GM12878 (cell line): ENCODE results near the gene SEMA5B. TPM values are rescaled to one million over a fixed set of nuclear protein-coding genes. Genes with fewer than 3 reads are reported as not detected.

ENCODE experiments used
- ATAC-seq: fragments of 200-7000 bp; cut with Tn5 transposase; 3 replicates; pipeline ENCODE4 v1.9.1; 2020; ENCODE audit warnings: mild to moderate bottlenecking, moderate library complexity
- BruUV-seq: library from RNA; stranded (reverse); fragments of 400-500 nt; replicated peaks from 2 replicates; lab custom pipeline; 2021; lab: Mats Ljungman, UMichigan
- CTCF ChIA-PET: fragments of 300-600 bp; sonication (Branson Sonifier 250); formaldehyde crosslinking; extraction: SDS; loops from one replicate; lab custom pipeline; 2021; ENCODE audit warnings: inconsistent platforms; lab: Yijun Ruan, JAX
- POLR2A ChIA-PET: fragments of 350-600 bp; formaldehyde crosslinking; extraction: SDS; loops from one replicate; lab custom pipeline; 2021; ENCODE audit warnings: inconsistent platforms; lab: Charles Lee
- RAD21 ChIA-PET: fragments of 300-600 bp; sonication (Branson Sonifier 250); formaldehyde crosslinking; loops from one replicate; lab custom pipeline; 2023; ENCODE audit warnings: antibody characterized with exemption; ENCODE audit not compliant: unreplicated experiment; lab: Charles Lee
- SMC1A ChIA-PET: fragments of 300-600 bp; sonication (Branson Sonifier 250); formaldehyde crosslinking; loops from one replicate; lab custom pipeline; 2023; ENCODE audit not compliant: unreplicated experiment, uncharacterized antibody; lab: Charles Lee
- DNase-seq: peaks from one replicate; pipeline ENCODE4 v3.0.0-alpha.2; 2011; ENCODE audit warnings: low read depth, low spot score
- FAIRE-seq: peaks from 3 replicates; lab custom pipeline; 2011; peaks lifted over from hg19 to GRCh38; lab: Jason Lieb, UNC
- H2AFZ ChIP-seq: 2 replicates; pipeline ENCODE4 v1.6.0; 2011; ENCODE audit warnings: low read depth, low read length, control low read depth; ENCODE audit not compliant: control insufficient read depth
- H3K27ac ChIP-seq: 2 replicates; pipeline ENCODE4 v1.5.1; 2011; ENCODE audit warnings: control low read depth; ENCODE audit not compliant: control insufficient read depth, insufficient read depth
- H3K27me3 ChIP-seq, 2 experiments: replicated peaks in 1 of 2; 2 replicates each; pipeline versions ENCODE4 v1.6.0 to v1.6.1; 2011; ENCODE audit warnings: low read length in 1 of 2; ENCODE audit not compliant: control insufficient read depth in 2 of 2, insufficient read depth in 2 of 2
- H3K36me3 ChIP-seq, 2 experiments: 2 replicates each; pipeline ENCODE4 v1.5.1; 2011; ENCODE audit warnings: low read length in 1 of 2; ENCODE audit not compliant: control insufficient read depth in 2 of 2, insufficient read depth in 2 of 2
- H3K4me1 ChIP-seq: 2 replicates; pipeline ENCODE4 v1.6.1; 2011; ENCODE audit warnings: mild to moderate bottlenecking, low read length, moderate library complexity, mixed read lengths; ENCODE audit not compliant: control insufficient read depth, insufficient read depth
- H3K4me2 ChIP-seq: 2 replicates; pipeline ENCODE4 v1.6.0; 2011; ENCODE audit warnings: control low read depth; ENCODE audit not compliant: control insufficient read depth, insufficient read depth
- H3K4me3 ChIP-seq: fragments of 200-600 bp; sonication (generic); 2 replicates; pipeline ENCODE4 v1.5.1; 2016
- H3K79me2 ChIP-seq: 2 replicates; pipeline ENCODE4 v1.6.0; 2011; ENCODE audit warnings: low read length; ENCODE audit not compliant: control insufficient read depth, insufficient read depth
- H3K9ac ChIP-seq: 2 replicates; pipeline ENCODE4 v1.8.0; 2011; ENCODE audit warnings: low read length, control low read depth, mixed read lengths; ENCODE audit not compliant: control insufficient read depth, insufficient read depth
- H3K9me3 ChIP-seq: replicated peaks from 3 replicates; pipeline ENCODE4 v1.5.1; 2011; ENCODE audit warnings: mild to moderate bottlenecking, low read length; ENCODE audit not compliant: control insufficient read depth, insufficient read depth
- H4K20me1 ChIP-seq: 2 replicates; pipeline ENCODE4 v1.6.0; 2011; ENCODE audit not compliant: control insufficient read depth, insufficient read depth
- BCL11A ChIP-seq: IDR thresholded peaks from 2 replicates; pipeline ENCODE4 v1.6.1; 2011; ENCODE audit warnings: low read depth, low read length
- BHLHE40 ChIP-seq, 2 experiments: fragments of 450-650 bp in 1 of 2; IDR thresholded peaks; 2 replicates each; pipeline ENCODE4 v1.6.1; 2011 to 2017; ENCODE audit warnings: low read depth in 2 of 2, borderline replicate concordance in 1 of 2, improper control_type of control experiment in 1 of 2, low read length in 1 of 2, mild to moderate bottlenecking in 1 of 2
- CEBPB ChIP-seq, 2 experiments: fragments of 150-350 bp in 1 of 2; IDR thresholded peaks; 2 replicates each; pipeline ENCODE4 v1.6.1; 2012 to 2014; ENCODE audit warnings: low read depth in 2 of 2, low read length in 2 of 2, borderline replicate concordance in 1 of 2, inconsistent platforms in 1 of 2
- HCFC1 ChIP-seq: fragments of 150-350 bp; IDR thresholded peaks from 2 replicates; pipeline ENCODE4 v1.6.1; 2014; ENCODE audit warnings: low read length
- IRF4 ChIP-seq: IDR thresholded peaks from 2 replicates; pipeline ENCODE4 v1.6.1; 2011; ENCODE audit warnings: low read depth, low read length
- JUND ChIP-seq: IDR thresholded peaks from 2 replicates; pipeline ENCODE4 v1.6.1; 2012; ENCODE audit warnings: low read depth, mild to moderate bottlenecking, low read length, improper control_type of control experiment, moderate library complexity
- KLF5 ChIP-seq: fragments of 450-650 bp; IDR thresholded peaks from 2 replicates; pipeline ENCODE4 v1.6.1; 2014; ENCODE audit warnings: mild to moderate bottlenecking; ENCODE audit not compliant: partially characterized antibody
- MEF2A ChIP-seq: IDR thresholded peaks from 2 replicates; pipeline ENCODE4 v1.6.1; 2011; ENCODE audit warnings: low read depth, mild to moderate bottlenecking, low read length, moderate library complexity; ENCODE audit not compliant: insufficient read depth
- MYB ChIP-seq: fragments of 150-350 bp; IDR thresholded peaks from 2 replicates; pipeline ENCODE4 v1.6.1; 2014; ENCODE audit warnings: mild to moderate bottlenecking, low read depth, low read length, borderline replicate concordance
- PBX3 ChIP-seq: IDR thresholded peaks from 2 replicates; pipeline ENCODE4 v1.6.1; 2011; ENCODE audit warnings: mild to moderate bottlenecking, low read depth, low read length, moderate library complexity; ENCODE audit not compliant: insufficient replicate concordance
- POLR2AphosphoS5 ChIP-seq: IDR thresholded peaks from 2 replicates; pipeline ENCODE4 v1.6.1; 2011; ENCODE audit warnings: mild to moderate bottlenecking, low read length, inconsistent platforms
- SP1 ChIP-seq: IDR thresholded peaks from one replicate; pipeline ENCODE4 v1.6.1; 2011; ENCODE audit warnings: low read depth, low read length
- ZBTB11 ChIP-seq: fragments of 450-650 bp; formaldehyde crosslinking; IDR thresholded peaks from 2 replicates; pipeline ENCODE4 v1.5.0; 2022; ENCODE audit warnings: mild to moderate bottlenecking, missing genetic modification characterization
- WGBS: methylation state at CpG from one replicate; pipeline ENCODE4 v1.1.6; 2016; ENCODE audit warnings: low lambda C conversion rate; ENCODE audit not compliant: insufficient replicate concordance, insufficient coverage; ENCODE audit errors: missing lambda C conversion rate; 5-methylcytosine and 5-hydroxymethylcytosine counted together
- in situ Hi-C: fragments of 300-500 bp; cut with MboI; formaldehyde crosslinking; loops from 9 replicates; pipeline ENCODE4 v1.14.3; 2018; ENCODE audit warnings: mixed read lengths
- intact Hi-C: fragments of 100-400 bp; cut with micrococcal nuclease; formaldehyde crosslinking; loops from one replicate; pipeline ENCODE4 v1.14.2; 2022; ENCODE audit not compliant: unreplicated experiment
- polyA plus RNA-seq, 11 experiments: library from polyadenylated mRNA; depleted of rRNA in 4 of 11; unstranded in 6 of 11; stranded (reverse) in 5 of 11; fragments of >200 nt; fragmentation: Nextera tagmentation in 4 of 11; fragmentation: Illumina TruSeq in 1 of 11; extraction: Ambion mirVana in 4 of 11; extraction: Trizol in 1 of 11; gene quantifications; 1 replicate in 1 of 11; 2 replicates in 10 of 11; pipeline versions ENCODE4 v1.2.1 to v1.2.3, GENCODE V29; 2011 to 2016; ENCODE audit warnings: inconsistent platforms in 2 of 11, missing spikeins in 2 of 11, low read depth in 1 of 11
- total RNA-seq, 4 experiments: library from RNA; depleted of rRNA in 3 of 4; stranded (reverse); fragments of >200 nt in 3 of 4; fragmentation: Illumina TruSeq in 1 of 4; extraction: Trizol in 1 of 4; gene quantifications; 2 replicates each; pipeline versions ENCODE4 v1.2.1 to v1.2.3, GENCODE V29; 2013 to 2021

Gene SEMA5B
- total and polyA plus RNA-seq, 10 of the 15 experiments (the other 5 are each of a cell fraction or from before 2014, with no cell fraction given): 0.05 TPM; not detected in 9

GRCh38 chr3:122927726-122928125 lies 99.8 kb downstream of the SEMA5B start:
- Histone ChIP-seq H3K4me1 (no peaks in the 10 kb centered on the region), H3K4me2 (no peak overlapping the region), H3K9me3 (no peaks in the 10 kb centered on the region), H4K20me1 (no peaks in the 10 kb centered on the region), H3K36me3 (no peaks in the 10 kb centered on the region), H3K9ac (no peak overlapping the region)
- no TSS peak for BruUV-seq
- intact Hi-C loops: no loop called here
- DNase-seq: no peak
- FAIRE-seq: no peak
- WGBS: 57% methylated on average over 10 of the region's 10 CpGs
- TF ChIP-seq BHLHE40 (IDR thresholded peaks at IDR 0.05; ENCODE audit: borderline replicate concordance in 1 of 2, low read depth in 2 of 2, low read length in 1 of 2) (no peak), CEBPB (IDR thresholded peaks at IDR 0.05; ENCODE audit: borderline replicate concordance in 1 of 2, low read depth in 2 of 2, low read length in 2 of 2) (no peak), IRF4 (no peak), MYB (no peak)
- TF ChIP-seq, all 136 proteins: peak for 0
- in situ Hi-C loops: no loop called here
- SMC1A ChIA-PET: no interaction called here
- Histone ChIP-seq H3K27me3 (peaks cover 2% of the 10 kb centered on the region in 2 experiments; a peak in 1 of 4 replicates), H3K27ac (no peak overlapping the region), H3K4me3 (no peak overlapping the region), H3K79me2 (no peaks in the 10 kb centered on the region), H2AFZ (no peak overlapping the region)
- RAD21 ChIA-PET: no interaction called here
- CTCF ChIA-PET: interaction anchor here (0.7 kb wide), 1 partner anchor 372 kb away, joined by 3 read pairs; no protein-coding TSS in a partner anchor
- POLR2A ChIA-PET: no interaction called here
- no peak for ATAC-seq

- no peaks in the 10 kb centered on the region for H3K9me3 ChIP-seq
- no TSS peak for BruUV-seq
- FAIRE-seq (no peak), DNase-seq (no peak), ATAC-seq (no peak)
- intact Hi-C loops: no loop called here
- no peaks in the 10 kb centered on the region for H3K36me3 ChIP-seq
- WGBS: 78% methylated on average over 3 of the region's 3 CpGs
- POLR2A ChIA-PET: no interaction called here
- RAD21 ChIA-PET: no interaction called here
- no peak overlapping the region for H3K4me2 ChIP-seq
- H2AFZ ChIP-seq: no peak overlapping the region
- H3K4me1 ChIP-seq: no peaks in the 10 kb centered on the region; the same call in 1 of the 2 replicates
- CTCF ChIA-PET: interaction anchor here (0.6 kb wide), 1 partner anchor 769 kb away, joined by 3 read pairs; no protein-coding TSS in a partner anchor
- in situ Hi-C loops: no loop called here
- no peaks in the 10 kb centered on the region for H4K20me1 ChIP-seq
- no peaks in the 10 kb centered on the region for H3K79me2 ChIP-seq
- SMC1A ChIA-PET: no interaction called here
- H3K9ac ChIP-seq: no peak overlapping the region
- no peak overlapping the region for H3K4me3 ChIP-seq
- H3K27me3 ChIP-seq: peaks cover 2% of the 10 kb centered on the region in 2 experiments; a peak in 2 of 4 replicates
- no peak overlapping the region for H3K27ac ChIP-seq
- TF ChIP-seq HCFC1: no peak
- no peak for TF ChIP-seq SP1
- TF ChIP-seq JUND: no peak
- no peak for TF ChIP-seq POLR2AphosphoS5
- TF ChIP-seq PBX3: no peak
- TF ChIP-seq KLF5: no peak
- no peak for TF ChIP-seq BCL11A
- TF ChIP-seq ZBTB11 (CRISPR knock-in tag): no peak
- no peak for TF ChIP-seq MEF2A
Observed at GRCh38 chr3:122926811-122927210, 100.8 kb downstream of the SEMA5B start.
